Measurements from ENCODE around the gene KCNH8. TPM values are rescaled to one million over a fixed set of nuclear protein-coding genes. Genes with fewer than 3 reads are reported as not detected.

The KCNH8 gene
- polyA plus RNA-seq, 3 donors, result 0.03 TPM; not detected in 2

DNA sequence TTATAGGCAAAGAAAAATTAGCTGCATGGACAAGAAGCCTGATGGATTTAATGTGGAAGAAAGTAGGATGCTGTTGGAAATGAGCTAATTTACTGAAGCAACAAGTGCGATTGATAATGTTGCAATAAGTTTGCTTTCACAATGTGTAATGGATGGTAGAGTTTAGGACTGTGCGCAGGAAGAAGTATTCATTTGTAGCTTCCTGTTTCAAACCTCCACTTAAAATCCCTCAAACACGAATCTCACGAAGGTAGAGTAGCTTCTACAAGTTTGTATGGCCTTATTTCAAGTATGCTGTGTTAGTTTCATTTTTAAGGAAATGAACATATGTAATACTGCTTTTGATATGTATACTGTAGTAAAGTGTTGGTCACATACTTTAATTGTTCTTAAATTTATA is 42.3 kb downstream of the KCNH8 start:
- Histone ChIP-seq H4K20me1 (ENCODE audit: insufficient read depth, low read length) (no peaks in the 10 kb centered on the region), H3K27me3 (ENCODE audit: control insufficient read depth in 2 of 2, insufficient read depth in 2 of 2, low read length in 2 of 2) (no peaks in the 10 kb centered on the region), H3K79me2 (ENCODE audit: insufficient read depth, low read length) (no peaks in the 10 kb centered on the region), H2AFZ (ENCODE audit: insufficient read depth, low read depth, low read length, poor library complexity, severe bottlenecking) (no peak overlapping the region), H3K9ac (ENCODE audit: insufficient read depth, low read length, poor library complexity, severe bottlenecking) (no peak overlapping the region), H3K36me3 (replicated peaks in 1 of 2; ENCODE audit: control insufficient read depth in 1 of 2, insufficient read depth in 2 of 2, low read length in 2 of 2) (no peaks in the 10 kb centered on the region), H3K9me3 (replicated peaks in 1 of 2; ENCODE audit: control insufficient read depth in 1 of 2, insufficient read depth in 1 of 2, low read length in 2 of 2) (no peaks in the 10 kb centered on the region), H3K4me3 (replicated peaks in 1 of 3; ENCODE audit: low read depth in 2 of 3, low read length in 3 of 3) (no peak overlapping the region), H3K4me1 (ENCODE audit: control insufficient read depth in 1 of 2, insufficient read depth in 2 of 2, low read length in 2 of 2) (no peaks in the 10 kb centered on the region), H3K4me2 (replicated peaks; ENCODE audit: extremely low read depth, low read length, poor library complexity, severe bottlenecking) (no peak overlapping the region), H3K27ac (ENCODE audit: low read depth in 1 of 2, low read length in 2 of 2) (no peak overlapping the region)
- intact Hi-C loops (cut with micrococcal nuclease), result no loop called here
- no peak overlapping the region for H3K27ac Mint-ChIP-seq
- peak in 1 of 3 donors; percentile 5 for DNase-seq
- WGBS (ENCODE audit: insufficient coverage), result 0% methylated on average over 1 of the region's 4 CpGs
- no peaks in the 10 kb centered on the region for H3K36me3 Mint-ChIP-seq
- H3K9me3 Mint-ChIP-seq, result no peaks in the 10 kb centered on the region
- TF ChIP-seq CTCF (IDR thresholded peaks at IDR 0.05), result no peak
- H3K4me3 Mint-ChIP-seq, result no peak overlapping the region
- no peaks in the 10 kb centered on the region for H3K27me3 Mint-ChIP-seq (ENCODE audit: low read depth in 3 of 3)
- peaks cover 4% of the 10 kb centered on the region for H3K4me1 Mint-ChIP-seq

- intact Hi-C loops (cut with micrococcal nuclease), result no loop called here
- H3K4me2 ChIP-seq (replicated peaks; ENCODE audit: extremely low read depth, low read length, poor library complexity, severe bottlenecking), result no peak overlapping the region
- Mint-ChIP-seq H3K27ac (no peak overlapping the region), H3K27me3 (ENCODE audit: low read depth in 3 of 3) (peaks cover 0 to 2% (median 0%) of the 10 kb centered on the region in 3 donors), H3K4me1 (no peaks in the 10 kb centered on the region), H3K36me3 (no peaks in the 10 kb centered on the region), H3K9me3 (peaks cover 0 to 2% (median 0%) of the 10 kb centered on the region in 7 donors), H3K4me3 (no peak overlapping the region)
- TF ChIP-seq CTCF (IDR thresholded peaks at IDR 0.05), result no peak
- no peaks in the 10 kb centered on the region for H3K27me3 ChIP-seq (ENCODE audit: control insufficient read depth in 2 of 2, insufficient read depth in 2 of 2, low read length in 2 of 2)
- H3K4me1 ChIP-seq (ENCODE audit: control insufficient read depth in 1 of 2, insufficient read depth in 2 of 2, low read length in 2 of 2), result no peaks in the 10 kb centered on the region
- no peak overlapping the region for H3K27ac ChIP-seq (ENCODE audit: low read depth in 1 of 2, low read length in 2 of 2)
- no peaks in the 10 kb centered on the region for H3K36me3 ChIP-seq (replicated peaks in 1 of 2; ENCODE audit: control insufficient read depth in 1 of 2, insufficient read depth in 2 of 2, low read length in 2 of 2)
- DNase-seq, result no peak
- no peaks in the 10 kb centered on the region for H4K20me1 ChIP-seq (ENCODE audit: insufficient read depth, low read length)
- no CpG with 5 or more reads among the region's 2 CpGs for WGBS (ENCODE audit: insufficient coverage)
- H3K9me3 ChIP-seq (replicated peaks in 1 of 2; ENCODE audit: control insufficient read depth in 1 of 2, insufficient read depth in 1 of 2, low read length in 2 of 2), result no peaks in the 10 kb centered on the region
- H2AFZ ChIP-seq (ENCODE audit: insufficient read depth, low read depth, low read length, poor library complexity, severe bottlenecking), result no peak overlapping the region
- no peaks in the 10 kb centered on the region for H3K79me2 ChIP-seq (ENCODE audit: insufficient read depth, low read length)
- no peak overlapping the region for H3K4me3 ChIP-seq (replicated peaks in 1 of 3; ENCODE audit: low read depth in 2 of 3, low read length in 3 of 3)
- H3K9ac ChIP-seq (ENCODE audit: insufficient read depth, low read length, poor library complexity, severe bottlenecking), result no peak overlapping the region
Measured at GRCh38 chr3:19199131-19199530, 50.8 kb downstream of the KCNH8 start.
